Stimulated activated CD8-positive, alpha-beta memory T cell treated with anti-CD3 and anti-CD28 coated beads, Interleukin-15, amount 100 ng/mL, for 24 hours (primary cell): ENCODE results near the gene PSMA5.
"Not testable (repeated sequence)": the region's sequence is repeated elsewhere in the genome, so short reads cannot be mapped to it uniquely, and the experiment has no call there.

Experiments
- DNase-seq: peaks from one replicate; pipeline ENCODE4 v3.0.0-alpha.2; 2020; ENCODE audit warnings: low read depth

PSMA5 gene

DNA sequence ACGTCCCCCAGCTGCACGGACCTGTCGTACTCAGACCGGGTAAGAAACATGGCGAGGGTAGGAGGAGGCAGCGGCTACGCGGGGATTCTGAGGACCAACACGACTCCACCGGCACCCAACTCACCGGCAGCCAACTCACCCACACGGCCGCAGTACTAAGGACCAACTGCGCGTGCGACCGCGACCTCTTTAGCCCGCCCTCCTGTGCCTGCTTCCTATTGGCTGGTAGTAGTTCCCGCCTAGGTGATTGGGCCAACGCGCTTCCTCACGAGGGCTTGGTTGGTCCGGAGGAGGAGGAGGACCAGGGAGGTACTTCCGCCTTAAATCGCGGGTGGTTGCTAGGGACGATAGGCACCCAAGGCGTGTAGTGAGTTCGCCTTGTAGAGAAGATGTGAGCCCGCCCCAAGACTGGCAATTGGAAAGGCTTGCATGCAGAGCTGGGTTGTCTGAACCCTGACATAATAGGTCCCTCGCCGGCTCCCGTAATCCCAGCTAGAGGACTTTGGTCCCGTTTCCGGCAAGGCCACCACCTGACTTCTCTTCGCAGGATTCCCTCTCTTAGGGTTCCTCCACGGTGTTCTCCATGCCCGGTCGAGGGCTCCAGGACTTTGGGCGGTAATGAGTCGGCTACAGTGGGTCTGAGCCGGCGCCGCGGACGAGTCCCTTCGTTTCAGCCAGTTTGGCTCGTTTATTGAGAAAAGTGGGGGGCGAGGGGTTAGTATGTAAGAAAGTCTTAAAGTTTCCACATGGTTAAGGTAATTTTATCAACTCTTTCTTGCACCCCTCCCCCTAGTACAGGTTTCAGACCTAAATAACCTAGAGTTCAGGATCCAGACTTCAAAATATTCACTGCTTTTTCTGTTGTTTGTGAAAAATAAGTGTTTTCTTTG is at the start of gene PSMA5:
Gene PSMA5, minus strand, starts transcription at position 168 of the 890 bp plus-strand sequence. Its CDS starts 118 bp downstream, at position 50.
- peak; percentile 76 for DNase-seq

DNA sequence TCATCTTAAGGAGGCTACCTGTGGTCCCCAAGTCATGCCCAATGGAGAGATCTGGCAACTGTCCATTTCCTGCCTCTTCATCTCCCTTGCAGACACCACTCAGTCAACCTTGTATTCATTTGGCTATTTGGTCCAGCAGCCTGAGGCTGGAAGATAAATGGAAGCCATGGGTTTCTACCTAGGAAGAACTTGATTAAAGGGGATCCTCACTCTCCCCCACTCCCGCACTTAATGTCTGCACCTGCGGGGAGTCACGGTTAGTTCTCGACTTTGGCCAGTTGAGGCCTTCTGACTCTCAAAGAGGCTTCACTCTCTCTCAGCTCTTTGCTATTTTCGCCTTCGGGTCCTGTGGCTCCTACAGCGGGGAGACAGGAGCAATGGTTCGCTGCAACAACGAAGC is 49.0 kb upstream of the PSMA5 start:
- no peak for DNase-seq

DNA sequence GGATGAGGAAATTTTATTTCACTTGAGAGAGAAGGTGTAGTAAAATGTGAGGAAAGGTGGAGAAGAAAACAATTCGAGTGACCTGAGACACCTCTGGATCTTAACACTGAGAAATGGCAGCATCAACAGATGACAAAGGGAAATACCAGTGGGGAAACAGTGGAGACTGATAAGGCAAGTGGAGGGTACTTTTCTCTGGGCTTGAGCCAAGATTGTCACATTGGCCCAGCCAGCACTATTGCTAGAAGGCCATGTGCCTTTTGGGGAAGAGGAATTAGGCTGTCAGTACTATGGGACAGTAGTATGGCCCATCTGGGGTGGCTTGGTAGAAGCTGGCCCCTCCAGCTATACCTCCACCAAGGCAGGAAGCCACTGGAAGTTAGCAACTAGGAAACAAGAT is 48.4 kb upstream of the PSMA5 start:
- no peak for DNase-seq

DNA sequence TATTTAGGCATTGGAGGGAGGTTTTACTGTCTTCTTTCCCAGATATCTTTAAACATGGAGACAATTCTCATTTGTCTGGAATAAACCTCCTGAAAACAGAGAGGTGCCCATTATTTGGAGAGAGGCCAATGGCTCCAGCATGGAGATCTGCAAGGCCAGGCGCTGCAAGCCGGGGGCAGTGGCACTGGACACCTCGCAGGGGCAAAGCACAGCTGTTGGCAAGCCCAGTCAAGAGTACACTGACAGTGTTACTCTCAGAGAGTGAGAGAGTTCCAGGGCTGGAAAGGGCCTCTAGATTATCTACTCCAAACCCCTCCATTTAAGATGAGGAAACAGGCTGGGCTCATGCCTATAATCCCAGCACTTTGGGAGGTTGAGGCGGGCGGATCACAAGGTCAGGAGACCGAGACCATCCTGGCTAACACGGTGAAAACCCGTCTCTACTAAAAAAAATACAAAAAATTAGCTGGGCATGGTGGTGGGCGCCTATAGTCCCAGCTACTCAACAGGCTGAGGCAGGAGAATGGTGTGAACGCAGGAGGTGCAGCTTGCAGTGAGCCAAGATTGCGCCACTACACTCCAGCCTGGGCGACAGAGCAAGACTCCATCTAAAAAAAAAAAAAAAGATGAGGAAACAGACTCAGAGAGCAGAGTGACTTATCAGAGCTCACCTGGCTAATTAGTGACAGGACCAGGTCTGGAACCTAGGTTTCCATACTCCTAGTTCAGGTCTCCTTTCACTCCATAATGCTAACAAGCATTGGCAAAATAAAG is 47.2 kb upstream of the PSMA5 start:
- not testable (repeated sequence) for DNase-seq

DNA sequence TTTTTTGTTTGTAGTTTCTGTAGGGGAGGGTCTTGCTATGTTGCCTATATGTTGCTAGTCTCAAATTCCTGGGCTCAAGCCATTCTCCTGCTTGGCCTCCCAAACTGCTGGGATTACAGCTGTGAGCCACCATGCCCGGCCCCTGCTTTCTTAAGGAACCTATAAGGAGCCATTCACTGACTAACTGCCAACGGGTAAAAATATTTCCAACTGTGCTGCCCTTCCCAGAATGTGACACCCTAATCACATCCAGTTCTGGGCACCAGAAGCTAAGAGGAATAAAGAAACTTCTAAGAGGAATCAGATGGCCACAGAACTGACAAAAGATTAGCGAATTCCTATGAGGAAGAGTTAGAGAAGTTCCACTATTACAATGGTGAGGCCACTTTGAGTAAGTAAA is 46.5 kb upstream of the PSMA5 start:
- DNase-seq: no peak

DNA sequence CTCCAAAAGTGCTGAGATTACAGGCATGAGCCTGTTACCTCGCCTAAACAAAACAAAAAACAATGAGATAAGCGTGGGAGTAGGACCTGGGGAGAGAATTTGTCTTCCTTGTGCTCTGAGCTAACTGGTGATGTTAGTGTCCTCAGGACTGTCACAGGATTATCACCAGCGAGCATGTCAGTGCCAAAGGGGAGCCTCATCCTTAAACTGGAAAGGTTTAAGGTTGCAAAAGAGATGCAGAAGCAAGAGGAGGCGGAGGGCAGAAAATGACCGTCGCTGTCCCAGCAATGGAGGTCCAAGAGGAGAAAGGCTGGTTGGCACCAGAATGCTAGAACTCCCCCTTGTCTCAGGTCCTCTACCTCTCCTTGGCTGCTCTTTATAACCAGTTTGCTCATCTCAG is 44.0 kb upstream of the PSMA5 start:
- DNase-seq: no peak

DNA sequence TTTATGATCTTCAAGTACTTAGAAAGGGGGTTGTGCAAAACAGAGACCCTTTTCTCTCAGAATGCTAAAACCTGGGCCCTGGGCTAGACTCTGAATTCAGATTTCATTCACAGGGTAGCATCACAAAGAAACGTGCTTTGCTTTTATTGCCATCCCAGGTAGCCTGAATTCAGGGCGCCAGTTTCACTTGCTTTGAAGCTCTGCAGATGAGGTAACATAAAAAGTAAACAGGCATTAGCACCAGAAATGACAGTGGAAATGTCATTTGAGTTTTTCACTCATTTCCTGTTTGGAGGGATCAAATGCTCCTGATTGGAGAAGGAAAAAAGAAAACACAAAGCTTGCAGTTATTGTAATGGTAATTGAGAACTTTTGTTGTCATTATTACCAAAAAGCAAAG is 42.7 kb upstream of the PSMA5 start:
- no peak for DNase-seq

DNA sequence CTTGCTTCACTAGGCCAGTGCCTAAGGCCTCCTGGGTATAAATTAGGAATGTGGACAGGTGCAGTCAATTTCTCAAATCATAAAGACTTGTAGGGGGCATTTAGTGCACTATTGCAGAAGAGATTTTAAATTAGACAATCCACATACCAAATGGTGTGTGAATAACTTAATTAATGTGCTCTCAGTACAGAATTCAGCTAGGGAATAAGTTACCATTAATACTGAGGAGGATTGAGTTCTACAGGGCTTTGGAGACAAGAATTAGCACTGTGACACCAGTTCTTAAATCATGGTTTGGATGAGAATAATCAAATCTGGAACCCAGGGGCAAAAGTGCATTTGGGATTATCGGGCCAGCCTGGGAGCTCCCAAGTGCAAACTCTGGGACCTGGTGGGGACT is 41.8 kb upstream of the PSMA5 start:
- DNase-seq: no peak

DNA sequence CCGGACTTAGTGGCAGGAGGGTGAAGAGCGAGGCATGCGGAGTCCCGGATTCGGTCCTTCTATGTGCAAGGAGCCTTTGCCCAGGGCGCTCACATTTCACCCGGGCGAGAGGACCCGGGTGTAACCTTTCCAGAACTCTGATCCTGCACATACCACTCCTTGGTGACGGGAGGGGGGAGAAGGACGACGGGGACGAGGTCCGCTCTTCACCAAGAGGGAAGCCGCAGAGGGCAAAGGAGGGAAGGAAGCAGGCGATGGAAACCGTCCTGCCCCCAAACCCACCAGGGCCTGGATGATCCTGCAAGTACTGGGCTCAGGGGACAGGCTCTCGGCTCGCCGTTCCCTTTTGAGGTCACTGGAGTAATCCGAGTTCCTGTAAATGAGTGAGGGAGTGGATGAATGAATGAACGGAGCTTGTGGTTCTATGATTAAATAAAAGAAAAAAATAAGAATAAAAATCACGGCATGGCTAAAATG is 41.1 kb upstream of the PSMA5 start:
- DNase-seq: no peak

DNA sequence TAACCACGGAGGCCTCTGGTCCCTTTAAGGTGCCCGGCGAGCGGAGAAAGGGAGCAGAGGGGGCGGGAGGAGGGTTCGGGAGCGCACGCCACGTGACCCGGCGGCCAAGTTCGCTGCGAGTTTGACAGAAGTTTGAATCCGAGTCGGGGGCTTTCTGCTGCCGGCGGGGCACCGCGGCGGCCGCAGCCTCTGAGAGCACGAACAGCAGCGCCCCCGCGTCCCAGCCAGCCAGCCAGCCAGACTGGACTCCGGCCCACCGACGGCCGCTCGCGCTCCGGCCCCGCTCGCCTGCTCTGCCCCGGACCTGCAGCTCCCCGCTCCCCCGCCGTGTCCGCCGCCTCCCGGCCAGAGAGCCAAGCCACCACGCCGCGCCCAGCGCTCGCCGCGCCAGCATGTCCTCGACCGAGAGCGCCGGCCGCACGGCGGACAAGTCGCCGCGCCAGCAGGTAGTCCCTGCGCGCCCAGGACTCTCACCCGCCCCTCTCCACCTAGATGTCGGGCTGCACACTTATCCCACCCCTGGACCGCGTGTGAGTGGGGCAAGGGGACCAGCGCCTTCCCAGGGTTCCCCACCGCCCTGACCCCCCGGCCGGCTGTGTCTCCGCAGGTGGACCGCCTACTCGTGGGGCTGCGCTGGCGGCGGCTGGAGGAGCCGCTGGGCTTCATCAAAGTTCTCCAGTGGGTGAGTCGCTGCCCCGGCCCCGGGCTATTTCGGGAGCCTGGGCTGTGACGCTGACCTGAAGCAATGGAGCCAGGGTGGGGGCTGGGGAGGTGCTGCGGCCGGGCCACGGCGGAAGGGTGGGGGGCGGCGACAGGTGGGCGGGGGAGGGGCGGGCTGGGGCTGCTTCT is 40.4 kb upstream of the PSMA5 start, which contains the start of gene SYPL2:
Gene SYPL2, plus strand, starts transcription at position 95 of the 849 bp plus-strand sequence. Its CDS starts 298 bp downstream, at position 393.
- DNase-seq: no peak

DNA sequence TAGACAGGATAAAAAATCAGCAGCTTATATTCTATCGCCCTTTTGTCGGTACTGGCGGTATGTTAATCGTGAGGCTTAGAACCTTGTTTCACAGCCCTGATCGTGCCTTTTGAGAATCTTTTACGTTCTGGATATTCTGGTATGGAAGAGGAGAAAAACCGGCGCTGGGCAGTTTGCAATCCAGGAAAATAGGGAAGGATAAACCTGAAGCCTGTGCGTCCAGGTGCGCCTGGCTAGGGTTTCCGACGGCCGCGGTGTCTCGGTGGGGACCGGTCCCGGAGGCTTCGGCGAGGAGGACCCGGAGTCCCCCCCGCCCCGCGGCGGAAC is 39.8 kb upstream of the PSMA5 start:
- DNase-seq: no peak

DNA sequence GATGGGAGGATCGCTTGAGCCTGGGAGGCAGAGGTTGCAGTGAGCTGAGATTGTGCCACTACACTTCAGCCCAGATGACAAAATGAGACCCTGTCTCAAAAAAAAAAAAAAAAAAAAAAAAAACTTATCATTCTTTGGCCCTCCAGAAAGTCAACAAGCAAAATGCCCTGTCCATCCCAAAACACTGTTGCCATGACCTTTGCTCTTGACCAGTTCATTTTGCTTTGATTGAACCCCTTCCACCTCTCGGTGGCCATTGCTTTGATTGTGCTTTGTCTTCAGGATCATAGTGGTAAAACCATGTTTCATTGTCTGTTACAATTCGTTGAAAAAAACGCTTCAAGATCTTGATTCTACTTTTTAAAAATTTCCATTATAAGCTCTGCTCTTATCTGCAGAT is 31.6 kb upstream of the PSMA5 start:
- DNase-seq: no peak

DNA sequence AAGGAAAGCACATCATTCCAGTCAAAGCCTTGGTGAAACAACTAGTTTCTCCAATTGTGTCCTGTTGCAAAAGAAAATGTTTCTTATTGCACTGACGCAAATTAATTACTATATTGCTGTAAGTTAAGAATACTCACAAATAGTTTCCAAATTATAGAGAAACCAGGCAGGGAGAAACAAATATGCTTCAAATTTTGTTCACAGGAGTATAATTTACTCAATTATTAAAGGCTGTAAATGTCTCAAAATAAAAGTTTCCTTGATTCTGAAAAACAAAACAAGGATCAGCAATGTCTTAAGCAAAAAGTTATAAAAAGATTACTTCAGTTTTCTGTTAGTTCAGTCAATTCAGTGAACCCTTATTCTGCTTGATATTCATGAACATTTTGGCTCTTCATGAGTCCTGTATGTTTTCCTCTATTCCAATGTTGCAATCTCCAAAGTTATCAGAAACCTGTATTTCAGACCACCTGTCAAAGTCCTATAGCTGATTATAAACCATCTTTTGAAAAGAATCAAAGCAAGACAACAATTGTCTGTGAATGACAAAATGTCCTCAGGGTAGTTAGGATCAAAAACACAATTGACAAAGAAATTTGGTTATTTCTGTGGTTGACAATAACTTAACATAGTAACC is 28.4 kb upstream of the PSMA5 start:
- DNase-seq: no peak

DNA sequence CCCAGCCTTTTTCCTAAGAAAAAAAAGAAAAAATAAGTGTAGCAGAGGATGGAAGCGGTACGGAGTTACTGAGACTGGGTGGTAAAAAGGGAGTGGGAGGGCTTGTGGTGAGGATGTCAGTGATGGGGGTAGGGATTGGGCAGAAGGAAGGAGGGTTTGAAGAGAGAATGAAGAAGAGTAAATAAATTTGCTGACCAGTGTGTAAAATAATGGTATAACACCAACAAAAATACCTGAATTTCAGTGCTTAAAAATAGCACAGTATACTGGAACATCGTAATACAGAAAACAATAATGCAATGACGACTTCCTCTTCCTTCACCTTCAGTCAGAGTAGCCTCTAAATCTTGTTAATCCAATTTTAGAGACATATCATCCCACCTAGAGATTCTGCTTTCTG is 21.3 kb upstream of the PSMA5 start:
- no peak for DNase-seq

DNA sequence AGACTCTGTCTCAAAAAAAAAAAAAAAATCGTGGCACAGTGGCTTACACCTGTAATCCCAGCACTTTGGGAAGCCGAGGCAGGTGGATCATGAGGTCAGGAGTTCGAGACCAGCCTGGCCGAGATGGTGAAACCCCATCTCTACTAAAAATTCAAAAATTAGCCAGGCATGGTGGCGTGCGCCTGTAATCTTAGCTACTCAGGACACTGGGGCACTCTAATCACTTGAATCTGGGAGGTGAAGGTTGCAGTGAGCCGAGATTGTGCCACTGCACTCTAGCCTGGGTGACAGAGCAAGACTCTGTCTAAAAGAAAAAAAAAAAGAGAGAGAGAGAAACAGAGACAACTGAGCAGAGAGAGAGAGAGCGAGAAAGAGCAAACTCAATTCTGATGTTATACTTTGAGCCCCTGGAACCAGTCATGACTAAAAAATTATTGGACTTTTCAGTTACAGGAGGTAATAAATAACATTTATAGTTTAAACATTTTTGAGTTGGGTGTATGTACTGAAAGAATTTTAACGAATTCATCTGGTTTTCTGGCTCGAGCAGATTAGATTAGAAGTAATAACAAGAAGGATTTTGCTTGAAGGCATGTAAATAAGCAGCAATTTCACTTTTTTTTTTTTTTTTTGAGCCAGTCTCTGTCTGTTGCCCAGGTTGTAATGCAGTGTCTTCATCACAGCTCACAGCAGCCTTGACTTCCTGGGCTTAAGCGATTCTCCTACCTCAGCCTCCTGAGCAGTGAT is 19.9 kb upstream of the PSMA5 start:
- DNase-seq: not testable (repeated sequence)

DNA sequence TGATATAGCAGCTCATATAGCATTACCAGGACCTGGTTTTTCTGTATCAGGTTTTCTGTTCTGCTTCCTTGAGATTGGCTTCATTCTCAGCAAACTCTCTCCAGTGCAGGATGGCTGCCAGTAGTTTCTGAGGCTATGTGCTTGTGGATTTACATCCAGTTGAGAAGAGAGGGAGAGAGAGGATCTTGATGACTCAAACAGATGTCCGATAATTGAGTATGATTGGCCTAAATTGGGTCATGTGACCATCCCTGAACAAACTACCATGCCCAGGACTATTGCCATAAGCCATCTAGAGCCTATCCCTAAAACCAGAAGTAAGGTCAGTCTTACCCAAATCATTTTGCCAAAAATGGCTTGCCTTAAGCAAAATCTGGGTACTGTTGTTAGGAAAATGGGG is 18.1 kb upstream of the PSMA5 start:
- DNase-seq: no peak

DNA sequence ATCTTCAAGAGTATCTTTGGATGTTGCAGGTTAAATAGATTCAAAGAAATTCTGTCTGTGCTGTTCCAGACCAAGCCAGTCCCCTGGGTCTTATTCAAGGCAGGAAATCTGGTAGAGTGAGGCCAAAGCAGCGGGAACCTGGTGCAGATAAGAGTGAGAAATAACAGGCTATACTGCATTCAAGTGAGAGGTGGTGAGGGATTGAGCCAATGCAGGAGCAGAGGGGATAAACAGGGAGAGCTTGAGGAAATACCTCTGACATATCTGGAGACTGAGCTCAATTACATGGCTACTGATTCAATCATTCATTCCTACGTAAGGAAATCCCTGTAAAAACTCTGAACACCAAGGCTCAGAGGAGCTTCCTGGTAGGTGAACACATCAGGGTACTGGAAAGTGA is 17.2 kb upstream of the PSMA5 start:
- no peak for DNase-seq

DNA sequence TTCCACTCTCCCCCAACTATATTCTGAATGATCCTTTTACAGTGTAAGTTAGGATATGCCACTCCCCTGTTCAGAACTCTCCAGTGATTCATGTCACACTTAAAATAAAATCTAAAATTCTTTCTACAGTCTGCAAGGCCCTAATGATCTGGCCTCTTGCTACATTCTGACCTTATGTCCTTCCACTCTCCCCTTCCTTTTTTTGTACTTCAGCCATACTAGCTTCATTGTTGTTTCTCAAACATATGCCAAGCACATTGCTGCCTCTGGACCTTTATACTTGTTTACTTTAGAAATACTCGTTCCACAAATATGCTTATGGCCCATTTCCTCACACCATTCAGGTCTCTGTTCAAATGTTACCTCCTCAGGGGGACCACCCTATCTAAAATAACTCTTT is 14.8 kb upstream of the PSMA5 start:
- no peak for DNase-seq

DNA sequence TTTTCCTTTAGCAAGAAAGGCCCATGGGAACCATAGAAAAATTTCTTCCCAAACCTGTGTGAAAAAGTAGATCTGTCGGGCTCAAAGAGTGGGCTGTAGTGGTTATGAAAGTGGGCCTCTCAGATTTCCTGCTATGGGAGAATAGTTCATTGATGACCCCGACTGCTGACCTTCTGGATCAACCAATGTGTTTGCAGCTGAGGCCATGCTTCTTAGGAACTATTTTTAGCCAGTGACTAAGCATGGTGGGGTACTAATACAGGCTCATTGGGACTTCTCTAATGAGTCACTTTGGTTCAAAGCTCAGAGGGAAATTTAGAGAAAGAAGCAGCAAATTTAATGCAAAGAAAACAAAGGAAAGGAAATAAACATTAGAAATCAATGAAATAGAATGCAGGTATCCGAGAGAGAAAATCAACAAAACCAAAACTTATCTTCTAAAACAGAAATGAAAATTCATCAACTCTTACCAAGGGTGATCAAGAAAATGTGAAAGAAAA is 12.6 kb upstream of the PSMA5 start:
- no peak for DNase-seq

DNA sequence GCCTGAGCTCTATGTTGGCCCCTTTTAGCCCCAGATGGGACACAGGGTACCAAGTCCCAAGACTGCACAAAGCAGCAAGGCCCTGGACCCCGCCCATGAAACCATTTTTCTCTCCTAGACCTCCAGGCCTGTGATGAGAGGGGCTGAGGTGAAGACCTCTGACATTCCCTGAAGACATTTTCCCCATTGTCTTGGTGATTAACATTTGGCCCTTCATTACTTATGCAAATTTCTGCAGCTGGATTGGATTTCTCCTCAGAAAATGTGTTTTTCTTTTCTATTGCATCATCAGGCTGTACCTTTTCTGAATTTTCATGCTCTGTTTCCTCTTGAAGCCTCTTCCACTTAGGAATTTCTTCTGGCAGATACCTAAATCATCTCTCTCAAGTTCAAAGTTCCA is 8.2 kb upstream of the PSMA5 start:
- no peak for DNase-seq

DNA sequence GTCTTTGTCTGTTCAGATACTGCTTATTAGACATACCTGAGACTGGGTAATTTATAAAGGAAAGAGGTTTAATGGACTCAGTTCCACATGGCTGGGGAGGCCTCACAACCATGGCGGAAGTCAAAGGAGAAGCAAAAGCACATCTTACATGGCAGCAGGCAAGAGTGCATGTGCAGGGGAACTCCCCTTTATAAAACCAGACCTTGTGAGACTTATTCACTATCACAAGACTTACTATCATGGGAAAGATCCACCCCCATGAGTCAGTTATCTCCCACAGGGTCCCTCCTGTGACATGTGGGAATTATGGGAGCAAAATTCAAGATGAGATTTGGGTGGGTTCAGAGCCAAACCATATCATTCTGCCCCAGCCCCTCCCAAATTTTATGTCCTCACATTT is 7.1 kb upstream of the PSMA5 start:
- no peak for DNase-seq
